Gastroesophageal sphincter (tissue), 4 donors: Measurements from ENCODE around the gene SENP1. TPM values are rescaled to one million over a fixed set of nuclear protein-coding genes. Genes with fewer than 3 reads are reported as not detected.

Source experiments
- ATAC-seq: fragments of 150-250 bp; one replicate; pipeline ENCODE4 v1.9.1; 2016; ENCODE audit warnings: mild to moderate bottlenecking, moderate library complexity
- H3K27ac ChIP-seq, 4 donors: fragments of 200-600 bp; sonication (generic) in 3 of 4; 1 replicate in 3 of 4; 2 replicates in 1 of 4; pipeline ENCODE4 v1.5.1; 2016 to 2019
- H3K27me3 ChIP-seq: fragments of 200-600 bp; sonication (generic); one replicate; pipeline ENCODE4 v1.5.1; 2019
- H3K36me3 ChIP-seq, 2 donors: fragments of 200-600 bp; sonication (generic); one replicate each; pipeline ENCODE4 v1.5.1; 2019; ENCODE audit warnings: control low read depth in 1 of 2
- H3K4me1 ChIP-seq, 3 donors: fragments of 200-600 bp; sonication (generic); 1 replicate in 2 of 3; 2 replicates in 1 of 3; pipeline ENCODE4 v1.5.1; 2016 to 2019; ENCODE audit warnings: control low read depth in 2 of 3
- H3K4me3 ChIP-seq, 2 donors: fragments of 200-600 bp; sonication (generic); one replicate each; pipeline ENCODE4 v1.5.1; 2019; ENCODE audit warnings: mild to moderate bottlenecking in 1 of 2, moderate library complexity in 1 of 2
- H3K9me3 ChIP-seq, 3 donors: fragments of 200-600 bp; sonication (generic); one replicate each; pipeline ENCODE4 v1.5.1; 2017 to 2019; ENCODE audit warnings: control low read depth in 2 of 3
- CTCF ChIP-seq, 4 experiments: fragments of 200-600 bp in 2 of 4; fragments of 450-650 bp in 2 of 4; sonication (generic) in 1 of 4; IDR thresholded peaks; one replicate each; pipeline ENCODE4 v1.5.1; 2017 to 2019; ENCODE audit warnings: antibody characterized with exemption in 4 of 4, mild to moderate bottlenecking in 2 of 4, moderate library complexity in 2 of 4
- EP300 ChIP-seq: sonication (generic); formaldehyde crosslinking; IDR thresholded peaks from one replicate; pipeline ENCODE4 v1.6.1; 2017; ENCODE audit warnings: antibody characterized with exemption, mild to moderate bottlenecking
- POLR2A ChIP-seq, 2 donors: fragments of 450-650 bp; IDR thresholded peaks; one replicate each; pipeline ENCODE4 v1.6.1; 2017; ENCODE audit warnings: antibody characterized with exemption in 2 of 2, mild to moderate bottlenecking in 2 of 2, moderate library complexity in 1 of 2
- POLR2AphosphoS5 ChIP-seq: sonication (generic); formaldehyde crosslinking; IDR thresholded peaks from one replicate; pipeline ENCODE4 v1.6.1; 2017; ENCODE audit warnings: antibody characterized with exemption
- WGBS, 2 donors: methylation state at CpG; one replicate each; pipeline ENCODE4 v1.1.5; 2018; ENCODE audit warnings: low coverage in 1 of 2; 5-methylcytosine and 5-hydroxymethylcytosine counted together
- total RNA-seq, 4 donors: library from RNA; depleted of rRNA; stranded (reverse); fragments of >200 nt; gene quantifications; one replicate each; pipeline ENCODE4 v1.1.0, GENCODE V29; 2016

Gene SENP1
- total RNA-seq, 4 donors from 2014 or later: 17.3 to 23.8 (median 20.7) TPM

GRCh38 chr12:48017496-48017895 lies 88.4 kb downstream of the SENP1 start:
- H3K27me3 ChIP-seq: peaks cover 32% of the 10 kb centered on the region
- TF ChIP-seq EP300 (no peak), POLR2A (IDR thresholded peaks at IDR 0.05) (no peak), POLR2AphosphoS5 (no peak), CTCF (IDR thresholded peaks at IDR 0.05) (no peak)
- no peaks in the 10 kb centered on the region for H3K36me3 ChIP-seq
- no peaks in the 10 kb centered on the region for H3K9me3 ChIP-seq
- no peaks in the 10 kb centered on the region for H3K4me1 ChIP-seq
- no peak for ATAC-seq
- no peak overlapping the region for H3K4me3 ChIP-seq
- H3K27ac ChIP-seq: no peak overlapping the region
- WGBS, 2 donors: 73 to 93% methylated on average over 2 to 5 of the region's 5 CpGs

GRCh38 chr12:48016373-48017020 lies 89.4 kb downstream of the SENP1 start:
- ATAC-seq: no peak
- H3K36me3 ChIP-seq: no peaks in the 10 kb centered on the region
- peaks cover 26% of the 10 kb centered on the region for H3K27me3 ChIP-seq
- H3K4me3 ChIP-seq: no peak overlapping the region
- H3K9me3 ChIP-seq: no peaks in the 10 kb centered on the region
- WGBS, 2 donors: 28% methylated on average over 2 of the region's 8 CpGs; no CpG with 5 or more reads in 1 of the 2 donors
- no peak overlapping the region for H3K27ac ChIP-seq
- H3K4me1 ChIP-seq: no peaks in the 10 kb centered on the region
- TF ChIP-seq EP300 (no peak), POLR2A (IDR thresholded peaks at IDR 0.05) (no peak)

- no peak overlapping the region for H3K4me3 ChIP-seq
- WGBS, 2 donors: 71 to 92% methylated on average over 3 to 6 of the region's 7 CpGs
- no peaks in the 10 kb centered on the region for H3K36me3 ChIP-seq
- H3K27ac ChIP-seq: no peak overlapping the region
- no peaks in the 10 kb centered on the region for H3K9me3 ChIP-seq
- TF ChIP-seq POLR2AphosphoS5: no peak
- no peak for TF ChIP-seq POLR2A (IDR thresholded peaks at IDR 0.05)
- no peak for ATAC-seq
- H3K27me3 ChIP-seq: peaks cover 26% of the 10 kb centered on the region
- no peaks in the 10 kb centered on the region for H3K4me1 ChIP-seq
Measured at GRCh38 chr12:48015954-48016353, 89.9 kb downstream of the SENP1 start.

GRCh38 chr12:48015129-48015528 lies 90.8 kb downstream of the SENP1 start:
- Histone ChIP-seq H3K9me3 (no peaks in the 10 kb centered on the region), H3K27ac (no peak overlapping the region), H3K4me1 (no peaks in the 10 kb centered on the region), H3K4me3 (no peak overlapping the region), H3K36me3 (no peaks in the 10 kb centered on the region), H3K27me3 (peaks cover 32% of the 10 kb centered on the region)
- no peak for ATAC-seq
- TF ChIP-seq EP300 (no peak), POLR2AphosphoS5 (no peak), POLR2A (IDR thresholded peaks at IDR 0.05) (no peak), CTCF (IDR thresholded peaks at IDR 0.05) (no peak)
- 33% methylated on average over 1 of the region's 1 CpG; no CpG with 5 or more reads in 1 of the 2 donors for WGBS, 2 donors

GRCh38 chr12:48013287-48013686 lies 92.6 kb downstream of the SENP1 start:
- WGBS, 2 donors: 60 to 61% methylated on average over 2 of the region's 2 CpGs
- Histone ChIP-seq H3K9me3 (no peaks in the 10 kb centered on the region), H3K36me3 (no peaks in the 10 kb centered on the region)

More at GRCh38 chr12:48013287-48013686, 92.6 kb downstream of the SENP1 start:
- no peak for ATAC-seq
- no peak for TF ChIP-seq EP300
- TF ChIP-seq POLR2AphosphoS5: no peak
- TF ChIP-seq POLR2A (IDR thresholded peaks at IDR 0.05): no peak
- TF ChIP-seq CTCF (IDR thresholded peaks at IDR 0.05): no peak
- H3K27me3 ChIP-seq: peaks cover 49% of the 10 kb centered on the region
- no peak overlapping the region for H3K27ac ChIP-seq
- H3K4me3 ChIP-seq: no peak overlapping the region
- H3K4me1 ChIP-seq: no peaks in the 10 kb centered on the region
